Karpas-422 (cell line): ENCODE results near the gene SCEL. TPM values are rescaled to one million over a fixed set of nuclear protein-coding genes. Genes with fewer than 3 reads are reported as not detected.

Experiments used
- DNase-seq: peaks from one replicate; pipeline ENCODE4 v3.0.0-alpha.2; 2015
- H2AFZ ChIP-seq: fragments of 200-600 bp; sonication (generic); 2 replicates; pipeline ENCODE4 v1.6.1; 2014; ENCODE audit warnings: antibody characterized with exemption, low read length, mixed read lengths
- H3K27ac ChIP-seq: fragments of 200-600 bp; sonication (generic); 2 replicates; pipeline ENCODE4 v1.5.1; 2014; ENCODE audit warnings: mild to moderate bottlenecking, low read length, moderate library complexity
- H3K27me3 ChIP-seq: fragments of 200-600 bp; sonication (generic); 2 replicates; pipeline ENCODE4 v1.6.1; 2014; ENCODE audit warnings: low read length, mixed read lengths
- H3K36me3 ChIP-seq: fragments of 200-600 bp; sonication (generic); 2 replicates; pipeline ENCODE4 v1.6.1; 2014; ENCODE audit warnings: low read length, mixed read lengths; ENCODE audit not compliant: insufficient read depth
- H3K4me1 ChIP-seq: fragments of 200-600 bp; sonication (generic); 2 replicates; pipeline ENCODE4 v1.6.1; 2014; ENCODE audit warnings: mild to moderate bottlenecking, low read length, mixed read lengths
- H3K4me2 ChIP-seq: fragments of 200-600 bp; sonication (generic); 2 replicates; pipeline ENCODE4 v1.6.1; 2014; ENCODE audit warnings: low read length, low read depth, mild to moderate bottlenecking; ENCODE audit not compliant: poor library complexity, severe bottlenecking
- H3K4me3 ChIP-seq: fragments of 200-600 bp; sonication (generic); 2 replicates; pipeline ENCODE4 v1.5.1; 2014; ENCODE audit warnings: mild to moderate bottlenecking, antibody characterized with exemption, low read length, mixed read lengths
- H3K79me2 ChIP-seq: fragments of 200-600 bp; sonication (generic); 2 replicates; pipeline ENCODE4 v1.6.1; 2014; ENCODE audit warnings: mild to moderate bottlenecking, low read length, mixed read lengths
- H3K9ac ChIP-seq: fragments of 200-600 bp; sonication (generic); 2 replicates; pipeline ENCODE4 v1.6.0; 2014; ENCODE audit warnings: low read length
- H3K9me2 ChIP-seq: fragments of 200-600 bp; sonication (generic), shearing (Covaris generic); replicated peaks from 2 replicates; pipeline ENCODE4 v1.6.0; 2014; ENCODE audit warnings: mild to moderate bottlenecking, low read length, moderate library complexity; ENCODE audit not compliant: insufficient read depth
- H3K9me3 ChIP-seq: fragments of 300-700, 200-600 bp; sonication (generic); 2 replicates; pipeline ENCODE4 v1.6.1; 2014; ENCODE audit warnings: low read length, mixed read lengths
- H4K20me1 ChIP-seq: fragments of 200-600 bp; sonication (generic); 2 replicates; pipeline ENCODE4 v1.6.1; 2014; ENCODE audit warnings: mild to moderate bottlenecking, antibody characterized with exemption, low read length, low read depth; ENCODE audit not compliant: insufficient read depth
- total RNA-seq: library from RNA; depleted of rRNA; stranded (reverse); fragments of >200 nt; shearing (Covaris generic); gene quantifications from 2 replicates; pipeline ENCODE4 v1.2.3, GENCODE V29; 2014; ENCODE audit warnings: low replicate concordance

Gene SCEL
- total RNA-seq, 1 experiment from 2014 or later, result not detected

DNA sequence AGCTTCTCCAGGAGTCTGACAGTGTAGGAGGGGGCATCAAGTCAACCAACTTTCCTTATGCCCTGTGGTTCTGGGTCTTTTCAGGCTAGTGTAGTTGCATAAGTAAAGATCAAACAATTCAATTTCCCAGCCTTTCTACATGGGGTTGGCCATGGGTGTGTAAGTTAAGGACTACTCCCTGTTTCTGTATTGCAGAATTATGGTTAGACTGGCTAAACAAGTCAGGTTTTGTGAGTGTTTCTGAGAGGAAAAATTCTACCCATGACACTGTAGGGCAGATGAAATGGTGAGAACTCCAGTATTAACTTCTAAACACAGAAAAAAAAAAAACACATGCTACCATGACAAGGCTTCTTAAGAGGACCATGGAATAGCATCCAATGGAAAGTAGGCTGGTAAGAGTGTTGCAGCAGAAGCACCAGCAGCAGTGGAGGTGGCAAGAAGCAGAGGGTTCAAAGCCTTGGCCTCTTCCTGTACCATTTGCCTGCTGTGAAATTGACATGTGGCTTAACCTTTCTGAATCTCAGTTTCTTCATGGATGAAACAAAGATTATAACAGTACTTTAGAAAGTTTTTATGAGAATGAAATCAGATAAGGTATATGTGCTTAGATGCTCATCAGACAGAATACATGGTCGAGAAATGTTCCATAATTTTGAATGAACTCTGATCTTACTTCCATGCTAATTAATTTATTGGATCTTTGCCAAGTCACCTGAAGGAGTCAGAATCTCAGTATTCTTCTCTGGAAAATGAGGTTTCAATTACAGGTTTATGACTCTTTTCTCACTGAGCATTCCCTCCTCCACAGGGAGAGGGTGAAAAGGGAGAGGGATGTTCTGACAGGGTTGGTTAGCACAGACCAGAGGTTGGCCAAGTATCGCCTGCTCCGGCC lies 11.4 kb upstream of the SCEL start:
- no peak overlapping the region for H3K9ac ChIP-seq
- no peaks in the 10 kb centered on the region for H3K9me2 ChIP-seq
- H3K4me3 ChIP-seq, result no peak overlapping the region
- H3K27ac ChIP-seq, result no peak overlapping the region
- no peaks in the 10 kb centered on the region for H3K27me3 ChIP-seq
- no peak overlapping the region for H2AFZ ChIP-seq
- no peaks in the 10 kb centered on the region for H3K36me3 ChIP-seq
- peaks cover 8% of the 10 kb centered on the region for H3K4me1 ChIP-seq
- DNase-seq, result no peak
- no peaks in the 10 kb centered on the region for H3K9me3 ChIP-seq
- H3K4me2 ChIP-seq, result no peak overlapping the region
- no peaks in the 10 kb centered on the region for H3K79me2 ChIP-seq
- no peaks in the 10 kb centered on the region for H4K20me1 ChIP-seq

DNA sequence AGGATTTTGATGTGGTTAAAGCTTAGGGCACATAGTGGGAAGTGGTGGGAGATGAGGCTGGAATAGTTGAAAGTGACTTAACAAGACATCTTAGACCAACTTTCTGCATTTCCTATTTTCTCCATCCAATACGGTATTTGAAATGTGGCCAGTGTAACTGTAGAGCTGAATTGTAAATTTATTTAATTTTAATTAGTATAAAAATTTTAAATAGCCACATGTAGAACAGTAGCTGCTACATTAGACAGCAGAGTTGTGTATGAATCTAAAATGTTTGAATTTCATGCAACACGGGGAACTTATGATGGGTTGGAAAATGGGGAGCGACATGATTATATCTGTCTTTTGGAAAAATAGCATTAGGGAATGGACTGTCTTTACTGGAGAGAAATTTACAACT lies 7.1 kb upstream of the SCEL start:
- H3K9me2 ChIP-seq, result no peaks in the 10 kb centered on the region

DNA sequence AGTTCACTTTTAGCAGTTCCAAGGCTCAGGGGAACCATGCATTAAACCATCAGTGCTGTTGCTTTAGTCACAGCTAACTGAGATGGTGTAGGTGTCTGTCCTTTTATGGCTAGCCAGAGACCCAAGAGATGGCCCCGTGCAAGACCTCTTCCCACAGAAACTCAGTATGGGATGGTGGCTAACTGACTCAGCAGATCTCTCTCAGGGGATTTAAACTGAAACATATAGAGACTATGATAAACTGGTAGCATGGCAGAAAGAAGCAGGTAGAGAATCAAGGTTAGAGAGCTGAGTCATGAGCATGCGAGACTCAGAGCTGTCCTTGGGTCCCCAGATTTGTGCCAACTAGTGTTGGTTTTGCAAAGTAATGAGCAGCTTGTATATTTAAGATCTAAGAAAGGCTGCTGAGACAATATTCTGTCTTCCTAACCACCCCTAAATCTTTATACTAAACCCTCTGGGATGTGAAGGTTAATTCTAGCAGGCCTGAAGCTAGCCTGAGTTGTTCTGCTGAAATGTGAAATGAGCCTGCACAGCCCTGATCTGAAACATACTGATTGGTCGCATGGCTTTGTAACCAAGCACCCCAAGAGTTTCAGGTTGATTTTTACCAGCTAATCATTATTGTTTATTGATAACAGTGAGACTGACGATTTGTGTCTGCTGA lies 6.5 kb upstream of the SCEL start:
- 0 out of 2 replicates have a peak, but pooled peaks cover 4% of the 10 kb centered on the region for H3K27me3 ChIP-seq
- H3K4me2 ChIP-seq, result no peak overlapping the region
- H3K27ac ChIP-seq, result no peak overlapping the region
- H3K9ac ChIP-seq, result no peak overlapping the region
- no peak overlapping the region for H3K4me3 ChIP-seq
- H3K36me3 ChIP-seq, result no peaks in the 10 kb centered on the region
- H3K9me2 ChIP-seq, result no peaks in the 10 kb centered on the region
- H3K9me3 ChIP-seq, result no peaks in the 10 kb centered on the region
- no peak overlapping the region for H2AFZ ChIP-seq
- no peak for DNase-seq
- no peaks in the 10 kb centered on the region for H3K4me1 ChIP-seq
- H3K79me2 ChIP-seq, result no peaks in the 10 kb centered on the region
- no peaks in the 10 kb centered on the region for H4K20me1 ChIP-seq

More for the DNA sequence above, 7.1 kb upstream of the SCEL start:
- H3K79me2 ChIP-seq, result no peaks in the 10 kb centered on the region
- H3K27ac ChIP-seq, result no peak overlapping the region
- 0 out of 2 replicates have a peak, but pooled peaks cover 4% of the 10 kb centered on the region for H3K27me3 ChIP-seq
- no peaks in the 10 kb centered on the region for H3K9me3 ChIP-seq
- no peak overlapping the region for H3K4me2 ChIP-seq
- H3K4me3 ChIP-seq, result no peak overlapping the region
- H3K4me1 ChIP-seq, result no peaks in the 10 kb centered on the region
- no peak overlapping the region for H2AFZ ChIP-seq
- DNase-seq, result no peak
- no peaks in the 10 kb centered on the region for H4K20me1 ChIP-seq
- H3K36me3 ChIP-seq, result no peaks in the 10 kb centered on the region
- H3K9ac ChIP-seq, result no peak overlapping the region

DNA sequence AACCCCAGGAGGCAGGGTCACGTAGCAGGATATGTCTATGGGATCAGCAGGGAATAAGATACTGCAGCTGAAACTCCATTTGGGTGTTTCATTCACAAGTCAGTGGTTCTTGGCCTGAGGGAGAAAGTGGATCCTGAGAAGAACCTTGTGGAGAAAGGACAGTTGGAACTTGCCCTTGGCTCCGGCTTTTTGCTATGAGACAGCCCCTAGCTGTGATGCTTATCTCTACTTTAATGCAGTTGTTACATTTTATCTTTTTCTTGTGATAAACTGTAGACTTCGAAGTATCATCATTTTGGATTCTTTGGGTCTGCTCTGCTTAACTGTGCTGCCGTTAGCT lies 6.0 kb upstream of the SCEL start:
- Histone ChIP-seq H3K4me1 (no peaks in the 10 kb centered on the region), H3K9ac (no peak overlapping the region), H2AFZ (no peak overlapping the region), H3K79me2 (no peaks in the 10 kb centered on the region), H3K27me3 (0 out of 2 replicates have a peak, but pooled peaks cover 4% of the 10 kb centered on the region), H3K4me2 (no peak overlapping the region), H4K20me1 (no peaks in the 10 kb centered on the region), H3K4me3 (no peak overlapping the region), H3K27ac (no peak overlapping the region), H3K9me2 (no peaks in the 10 kb centered on the region), H3K9me3 (no peaks in the 10 kb centered on the region), H3K36me3 (no peaks in the 10 kb centered on the region)
- DNase-seq, result no peak

DNA sequence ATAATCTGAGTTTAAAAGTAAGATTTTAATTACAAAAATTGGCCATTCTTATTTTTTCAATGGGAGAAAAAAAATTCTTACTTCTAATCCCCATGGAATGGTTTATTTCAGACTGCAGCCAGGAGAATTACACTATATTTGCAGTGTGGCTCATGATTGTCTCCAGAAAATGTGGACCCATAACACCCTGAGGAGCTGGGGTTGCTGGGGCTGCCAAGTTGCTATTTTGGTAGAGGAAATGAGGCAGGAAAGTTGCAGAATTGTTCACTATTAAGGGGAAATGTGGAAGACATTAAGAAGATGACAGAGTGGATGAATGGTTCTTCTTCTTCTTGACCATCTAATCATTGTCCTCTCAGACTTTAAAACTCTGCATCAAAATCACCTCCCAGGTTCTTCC lies 4.6 kb upstream of the SCEL start:
- no peaks in the 10 kb centered on the region for H3K4me1 ChIP-seq
- H3K9ac ChIP-seq, result no peak overlapping the region
- DNase-seq, result no peak
- H3K4me2 ChIP-seq, result no peak overlapping the region
- no peak overlapping the region for H3K27ac ChIP-seq
- H3K9me3 ChIP-seq, result no peaks in the 10 kb centered on the region
- no peak overlapping the region for H3K4me3 ChIP-seq
- no peaks in the 10 kb centered on the region for H3K79me2 ChIP-seq
- no peaks in the 10 kb centered on the region for H3K36me3 ChIP-seq
- no peaks in the 10 kb centered on the region for H3K9me2 ChIP-seq
- H4K20me1 ChIP-seq, result no peaks in the 10 kb centered on the region
- 0 out of 2 replicates have a peak, but pooled peaks cover 4% of the 10 kb centered on the region for H3K27me3 ChIP-seq
- no peak overlapping the region for H2AFZ ChIP-seq

DNA sequence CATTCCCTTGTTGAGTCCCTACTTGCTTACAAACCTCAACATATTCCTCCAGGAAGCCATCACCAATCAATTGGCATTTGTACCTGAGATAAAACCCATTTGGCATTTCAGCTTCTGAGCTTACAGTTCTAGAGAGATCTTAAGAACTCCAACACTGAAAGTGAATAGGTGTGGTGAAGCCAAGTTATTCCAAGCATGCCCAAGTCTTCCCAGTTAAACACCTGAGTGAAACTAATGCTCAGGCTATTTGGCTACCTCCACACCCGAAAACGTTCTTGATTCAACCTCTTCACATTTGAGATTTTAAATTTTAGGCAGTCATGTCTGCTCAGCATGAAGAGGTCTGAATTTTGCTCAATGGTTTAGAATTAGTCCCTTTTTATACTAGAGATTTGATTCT lies 2.5 kb upstream of the SCEL start:
- Histone ChIP-seq H3K27ac (no peak overlapping the region), H2AFZ (no peak overlapping the region), H3K4me2 (no peak overlapping the region), H3K9ac (no peak overlapping the region), H3K27me3 (0 out of 2 replicates have a peak, but pooled peaks cover 4% of the 10 kb centered on the region), H3K4me3 (no peak overlapping the region), H4K20me1 (no peaks in the 10 kb centered on the region), H3K4me1 (no peaks in the 10 kb centered on the region), H3K36me3 (no peaks in the 10 kb centered on the region), H3K79me2 (no peaks in the 10 kb centered on the region), H3K9me2 (no peaks in the 10 kb centered on the region), H3K9me3 (no peaks in the 10 kb centered on the region)
- no peak for DNase-seq

DNA sequence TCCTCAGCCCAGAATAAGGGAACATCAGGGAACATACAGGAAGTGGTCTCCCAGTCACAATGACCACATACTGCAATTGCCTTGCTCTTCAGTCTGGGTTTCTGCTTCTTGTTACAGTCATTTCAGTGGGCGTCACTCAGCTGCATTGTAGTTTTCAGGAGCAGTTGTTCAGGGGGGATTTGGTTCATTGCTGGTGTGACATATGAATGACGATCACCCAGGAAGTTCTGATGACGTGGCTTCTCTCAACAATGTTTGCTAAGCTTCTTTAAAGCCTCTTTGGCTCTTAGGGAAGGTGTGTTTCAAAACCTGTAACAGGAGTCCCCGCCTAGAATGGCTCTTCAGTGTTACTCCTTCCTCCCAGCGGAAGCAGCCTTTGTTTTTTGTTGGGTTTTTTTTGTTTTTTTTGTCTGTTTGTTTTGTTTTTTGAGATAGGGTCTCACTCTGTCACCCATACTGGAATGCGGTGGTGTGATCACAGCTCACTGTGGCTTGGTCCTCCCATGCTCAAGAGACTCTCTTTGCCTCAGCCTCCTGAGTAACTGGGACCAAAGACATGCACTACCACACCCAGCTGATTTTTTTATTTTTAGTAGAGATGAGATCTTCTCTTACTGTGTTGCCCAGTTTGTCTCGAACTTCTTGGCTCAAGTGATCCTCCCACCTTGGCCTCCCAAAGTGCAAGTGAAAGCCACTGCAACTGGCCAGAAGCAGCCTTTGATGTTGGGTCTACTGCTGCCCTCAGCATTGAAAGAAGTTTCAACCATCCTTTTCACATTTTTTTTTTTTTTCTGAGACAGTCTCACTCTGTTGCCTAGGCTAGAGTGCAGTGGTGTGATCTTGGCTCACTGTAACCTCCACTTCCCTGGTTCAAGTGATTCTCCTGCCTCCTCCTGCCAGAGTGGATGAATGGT lies 1.4 kb upstream of the SCEL start:
- no peaks in the 10 kb centered on the region for H4K20me1 ChIP-seq
- H3K4me1 ChIP-seq, result no peaks in the 10 kb centered on the region
- no peak overlapping the region for H2AFZ ChIP-seq
- no peak overlapping the region for H3K9ac ChIP-seq
- H3K4me3 ChIP-seq, result no peak overlapping the region
- no peak for DNase-seq
- no peaks in the 10 kb centered on the region for H3K79me2 ChIP-seq
- H3K4me2 ChIP-seq, result no peak overlapping the region
- H3K27me3 ChIP-seq, result 0 out of 2 replicates have a peak, but pooled peaks cover 4% of the 10 kb centered on the region
- no peaks in the 10 kb centered on the region for H3K36me3 ChIP-seq
- no peaks in the 10 kb centered on the region for H3K9me3 ChIP-seq
- H3K9me2 ChIP-seq, result no peaks in the 10 kb centered on the region
- no peak overlapping the region for H3K27ac ChIP-seq

DNA sequence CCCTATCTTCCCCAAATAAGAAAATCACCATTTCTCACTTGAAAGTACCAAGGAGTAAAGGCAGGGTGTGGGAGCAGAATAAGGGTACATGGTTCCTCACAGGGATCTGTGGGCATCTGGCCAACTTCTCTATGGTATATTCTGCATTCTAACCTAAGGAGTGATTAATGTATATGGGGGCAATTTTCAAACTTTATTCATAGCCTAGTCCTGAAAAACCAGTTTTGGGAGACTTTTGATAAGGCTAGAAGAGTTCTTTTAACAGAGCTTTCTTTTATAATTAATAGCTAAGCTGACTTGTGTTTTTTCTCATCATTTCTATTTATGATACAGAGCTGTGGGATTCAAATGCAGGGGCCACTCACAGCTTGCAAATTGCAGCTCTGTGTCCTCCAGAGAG lies 852 bp downstream of the SCEL start:
- Histone ChIP-seq H3K4me3 (no peak overlapping the region), H3K79me2 (no peaks in the 10 kb centered on the region)

More for the DNA sequence above, 852 bp downstream of the SCEL start:
- Histone ChIP-seq H3K27ac (no peak overlapping the region), H4K20me1 (no peaks in the 10 kb centered on the region), H3K27me3 (0 out of 2 replicates have a peak, but pooled peaks cover 4% of the 10 kb centered on the region), H3K4me1 (no peaks in the 10 kb centered on the region), H3K9ac (no peak overlapping the region), H3K9me2 (no peaks in the 10 kb centered on the region), H3K4me2 (no peak overlapping the region), H3K9me3 (no peaks in the 10 kb centered on the region), H2AFZ (no peak overlapping the region), H3K36me3 (no peaks in the 10 kb centered on the region)
- no peak for DNase-seq
